Pancreas (tissue), 10 donors: ENCODE results near the gene SSBP3. TPM values are rescaled to one million over a fixed set of nuclear protein-coding genes. Genes with fewer than 3 reads are reported as not detected.

Experiments
- ATAC-seq, 4 donors: fragments of 200-7000 bp; cut with Tn5 transposase; one replicate each; pipeline versions ENCODE4 v1.8.0 to v1.9.1; 2020; ENCODE audit warnings: mild to moderate bottlenecking in 4 of 4, moderate library complexity in 4 of 4
- DNase-seq, 6 donors: peaks; one replicate each; pipeline ENCODE4 v3.0.0-alpha.2; 2020
- FAIRE-seq: peaks from 2 replicates; lab custom pipeline; 2012; peaks lifted over from hg19 to GRCh38; lab: Jason Lieb, UNC
- H3K27ac ChIP-seq, 4 donors: fragments of 200-600 bp; sonication (generic); 1 replicate in 3 of 4; 2 replicates in 1 of 4; pipeline versions ENCODE4 v1.5.0 to v1.8.0; 2020
- H3K27me3 ChIP-seq, 4 donors: fragments of 200-600 bp; one replicate each; pipeline ENCODE4 v1.8.0; 2021
- H3K36me3 ChIP-seq, 3 donors: fragments of 200-600 bp; sonication (generic) in 1 of 3; one replicate each; pipeline versions ENCODE4 v1.5.0 to v1.8.0; 2020 to 2021
- H3K4me1 ChIP-seq, 3 donors: fragments of 200-600 bp; one replicate each; pipeline ENCODE4 v1.8.0; 2021
- H3K4me3 ChIP-seq, 4 donors: fragments of 200-600 bp; sonication (generic) in 2 of 4; one replicate each; pipeline versions ENCODE4 v1.5.0 to v1.8.0; 2020 to 2021
- H3K9me3 ChIP-seq, 4 donors: fragments of 200-600 bp; one replicate each; pipeline ENCODE4 v1.8.0; 2021
- WGBS, 2 donors: extraction: QIAGEN DNeasy Blood & Tissue Kit; methylation state at CpG; one replicate each; pipeline ENCODE4 v1.1.7; 2013; 5-methylcytosine and 5-hydroxymethylcytosine counted together
- intact Hi-C, 3 donors: fragments of 100-400 bp; cut with DNase I; formaldehyde crosslinking; loops; one replicate each; pipeline versions ENCODE4 v1.11.1 to v1.14.2; 2022
- polyA plus RNA-seq, 2 donors: library from polyadenylated mRNA; stranded (reverse); fragments of 200-250 nt; gene quantifications; one replicate each; pipeline ENCODE4 v1.2.3, GENCODE V29; 2013
- total RNA-seq, 6 donors: library from RNA; stranded (reverse); fragmentation: NEBNext Ultra II Directional in 4 of 6; extraction: Animal tissue kit (Norgen Biotek cat#: 25700) in 4 of 6; gene quantifications; one replicate each; pipeline versions ENCODE4 v1.2.1 to v1.2.4, GENCODE V29; 2021 to 2023
- TF ChIP-seq, protein P1 (sequence below), 4 donors: fragments of 200-600 bp; sonication (generic) in 3 of 4; IDR thresholded peaks; one replicate each; pipeline versions ENCODE4 v1.5.0 to v1.8.0; 2021; ENCODE audit warnings: antibody characterized with exemption in 4 of 4
- donor health status: healthy with polysubstance abuse.
- donor health status: DM: no; HTN: no; CAD: no; lungs with moderate emphysema.
- donor health status: DM: no; HTN: no; CAD: no.
- donor health status: control.
- donor health status: control.
- donor health status: Bipolar disorder and iron deficiency.
- donor health status: DM: yes; HTN: yes; CAD: no.
- donor health status: DM: no; HTN: no; CAD: no.
- donor health status: DM: no; HTN: no; CAD: no.
- donor health status: DM: yes; HTN: yes; CAD: no.

SSBP3 gene
- total and polyA plus RNA-seq, 8 donors: 16.4 to 31.0 (median 22.9) TPM

DNA sequence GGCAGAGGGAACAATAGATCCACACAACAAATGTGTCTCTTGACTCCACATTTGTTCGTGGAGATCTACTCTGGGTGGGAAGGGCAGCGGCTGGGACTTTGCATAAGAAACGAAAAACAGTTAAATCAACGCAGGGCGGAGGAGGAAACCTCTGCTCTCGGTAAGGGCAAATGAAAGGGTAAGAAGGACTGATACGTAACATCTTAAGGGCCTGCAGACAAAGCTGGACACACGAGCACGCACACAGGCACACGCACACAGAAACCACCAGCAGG, 148.9 kb downstream of the SSBP3 start:
- DNase-seq (no peak), FAIRE-seq (no peak), ATAC-seq (no peak)
- TF ChIP-seq, protein P1, sequence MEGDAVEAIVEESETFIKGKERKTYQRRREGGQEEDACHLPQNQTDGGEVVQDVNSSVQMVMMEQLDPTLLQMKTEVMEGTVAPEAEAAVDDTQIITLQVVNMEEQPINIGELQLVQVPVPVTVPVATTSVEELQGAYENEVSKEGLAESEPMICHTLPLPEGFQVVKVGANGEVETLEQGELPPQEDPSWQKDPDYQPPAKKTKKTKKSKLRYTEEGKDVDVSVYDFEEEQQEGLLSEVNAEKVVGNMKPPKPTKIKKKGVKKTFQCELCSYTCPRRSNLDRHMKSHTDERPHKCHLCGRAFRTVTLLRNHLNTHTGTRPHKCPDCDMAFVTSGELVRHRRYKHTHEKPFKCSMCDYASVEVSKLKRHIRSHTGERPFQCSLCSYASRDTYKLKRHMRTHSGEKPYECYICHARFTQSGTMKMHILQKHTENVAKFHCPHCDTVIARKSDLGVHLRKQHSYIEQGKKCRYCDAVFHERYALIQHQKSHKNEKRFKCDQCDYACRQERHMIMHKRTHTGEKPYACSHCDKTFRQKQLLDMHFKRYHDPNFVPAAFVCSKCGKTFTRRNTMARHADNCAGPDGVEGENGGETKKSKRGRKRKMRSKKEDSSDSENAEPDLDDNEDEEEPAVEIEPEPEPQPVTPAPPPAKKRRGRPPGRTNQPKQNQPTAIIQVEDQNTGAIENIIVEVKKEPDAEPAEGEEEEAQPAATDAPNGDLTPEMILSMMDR (IDR thresholded peaks at IDR 0.05): no peak
- 83 to 86% methylated on average over 10 of the region's 10 CpGs for WGBS, 2 donors
- Histone ChIP-seq H3K27me3 (no peaks in the 10 kb centered on the region), H3K27ac (no peak overlapping the region), H3K4me3 (no peak overlapping the region), H3K36me3 (no peaks in the 10 kb centered on the region), H3K4me1 (no peaks in the 10 kb centered on the region), H3K9me3 (no peaks in the 10 kb centered on the region)
- intact Hi-C loops: no loop called here

DNA sequence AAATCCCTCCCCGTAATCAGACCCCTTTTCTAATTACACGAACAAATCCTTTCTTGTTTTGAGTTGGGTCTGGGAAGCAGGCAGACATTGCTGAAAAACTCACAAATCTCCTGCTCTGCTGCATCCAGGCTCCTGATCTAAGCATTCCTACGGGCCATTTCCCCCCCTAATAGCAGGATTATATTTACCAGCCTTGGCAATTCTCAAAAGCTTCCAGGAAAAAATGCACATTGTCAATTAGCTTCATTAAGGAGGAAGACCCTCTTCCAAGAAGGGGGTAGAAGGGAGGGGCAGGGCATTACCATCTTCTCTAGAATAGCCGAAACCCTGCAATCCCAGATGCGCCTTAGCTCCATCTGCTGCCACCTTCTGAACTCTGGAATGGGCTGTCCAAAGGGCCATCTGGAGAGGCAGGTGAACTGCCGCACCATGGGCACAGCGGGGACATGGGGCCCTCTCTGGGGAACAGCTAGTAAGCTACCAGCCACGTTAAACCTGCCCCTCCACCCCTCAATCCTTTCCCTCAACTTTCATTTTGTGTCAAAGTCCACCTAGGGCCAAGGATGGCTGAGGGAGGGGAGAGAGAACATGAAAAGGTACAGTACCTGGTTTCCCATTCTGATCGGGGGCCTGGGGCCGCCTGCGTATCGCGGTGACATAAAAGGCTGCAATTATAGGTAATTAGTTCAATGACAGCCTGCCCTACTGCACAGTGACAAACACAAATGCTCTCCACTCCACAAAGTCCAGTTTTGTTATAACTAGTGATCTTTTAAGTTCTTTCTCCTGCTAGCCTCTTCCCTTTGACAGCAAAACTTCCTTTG, 149.5 kb downstream of the SSBP3 start:
- TF ChIP-seq, protein P1 (IDR thresholded peaks at IDR 0.05): no peak
- Histone ChIP-seq H3K9me3 (no peaks in the 10 kb centered on the region), H3K4me1 (no peaks in the 10 kb centered on the region), H3K27me3 (no peaks in the 10 kb centered on the region), H3K4me3 (no peak overlapping the region), H3K36me3 (no peaks in the 10 kb centered on the region), H3K27ac (no peak overlapping the region)
- ATAC-seq (peak in 1 of 4 donors; percentile 23), DNase-seq (no peak), FAIRE-seq (no peak)
- intact Hi-C loops: no loop called here
- 90% methylated on average over 13 of the region's 13 CpGs for WGBS, 2 donors

DNA sequence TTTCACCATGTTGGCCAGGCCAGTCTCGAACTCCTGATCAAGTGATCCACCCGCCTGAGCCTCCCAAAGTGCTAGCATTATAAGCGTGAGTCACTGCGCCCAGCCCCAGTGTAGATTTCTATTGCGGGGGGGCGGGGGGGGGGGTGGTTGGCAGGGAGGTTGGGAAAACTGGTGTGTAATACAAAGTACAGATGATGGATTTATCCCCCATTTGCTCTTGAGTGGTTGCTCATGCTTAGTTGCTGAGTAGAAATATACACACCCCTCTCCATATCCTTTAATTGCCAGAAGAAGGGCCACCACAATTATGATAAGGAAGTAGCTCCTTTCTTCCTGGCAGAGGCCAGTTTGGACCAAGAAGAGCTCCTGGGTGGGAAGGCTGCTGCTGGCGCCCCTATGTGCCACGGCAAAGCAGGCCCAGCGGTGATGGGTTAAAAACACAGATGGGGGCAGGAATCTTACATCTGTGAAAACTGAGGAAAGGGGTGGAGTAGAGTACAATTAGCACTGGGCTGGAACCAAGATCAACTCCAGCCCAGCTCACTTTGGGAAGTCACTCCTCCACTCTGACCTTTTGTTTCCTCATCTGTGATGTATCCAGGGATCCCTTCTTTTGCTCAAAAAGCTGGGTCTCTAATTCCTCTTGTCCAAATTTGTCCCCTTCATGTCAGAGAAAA, 151.0 kb downstream of the SSBP3 start:
- Histone ChIP-seq H3K36me3 (no peaks in the 10 kb centered on the region), H3K9me3 (no peaks in the 10 kb centered on the region), H3K27me3 (no peaks in the 10 kb centered on the region), H3K4me3 (no peak overlapping the region), H3K27ac (no peak overlapping the region), H3K4me1 (no peaks in the 10 kb centered on the region)
- WGBS, 2 donors: 95 to 96% methylated on average over 9 of the region's 9 CpGs
- intact Hi-C loops: no loop called here
- FAIRE-seq (no peak), DNase-seq (no peak), ATAC-seq (no peak)
- TF ChIP-seq, protein P1 (IDR thresholded peaks at IDR 0.05): no peak

DNA sequence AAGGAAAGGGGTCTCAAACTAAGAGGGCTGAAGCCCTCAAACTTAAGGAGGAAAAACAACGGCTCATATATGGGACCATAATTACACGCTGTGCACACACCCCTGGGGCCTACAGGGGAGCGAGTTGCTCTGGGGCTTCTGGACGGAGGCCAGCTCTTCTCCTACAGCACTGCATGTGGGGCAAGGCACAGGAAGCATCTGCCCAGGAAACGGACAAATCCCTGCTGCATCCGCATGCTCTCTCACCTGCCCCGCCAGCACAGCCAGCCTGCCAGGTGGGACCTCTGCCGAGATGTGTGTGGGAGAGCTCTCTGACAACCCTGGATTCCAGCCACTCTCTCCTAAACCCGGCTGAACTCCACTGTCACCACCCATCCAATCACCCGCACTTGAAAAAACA, 152.1 kb downstream of the SSBP3 start:
- intact Hi-C loops: no loop called here
- Histone ChIP-seq H3K4me1 (no peaks in the 10 kb centered on the region), H3K36me3 (no peaks in the 10 kb centered on the region), H3K27ac (no peak overlapping the region), H3K27me3 (no peaks in the 10 kb centered on the region), H3K4me3 (no peak overlapping the region), H3K9me3 (no peaks in the 10 kb centered on the region)
- 81 to 82% methylated on average over 9 to 10 of the region's 10 CpGs for WGBS, 2 donors
- ATAC-seq: no peak
- FAIRE-seq: no peak
- no peak for DNase-seq
- TF ChIP-seq, protein P1 (IDR thresholded peaks at IDR 0.05): no peak

DNA sequence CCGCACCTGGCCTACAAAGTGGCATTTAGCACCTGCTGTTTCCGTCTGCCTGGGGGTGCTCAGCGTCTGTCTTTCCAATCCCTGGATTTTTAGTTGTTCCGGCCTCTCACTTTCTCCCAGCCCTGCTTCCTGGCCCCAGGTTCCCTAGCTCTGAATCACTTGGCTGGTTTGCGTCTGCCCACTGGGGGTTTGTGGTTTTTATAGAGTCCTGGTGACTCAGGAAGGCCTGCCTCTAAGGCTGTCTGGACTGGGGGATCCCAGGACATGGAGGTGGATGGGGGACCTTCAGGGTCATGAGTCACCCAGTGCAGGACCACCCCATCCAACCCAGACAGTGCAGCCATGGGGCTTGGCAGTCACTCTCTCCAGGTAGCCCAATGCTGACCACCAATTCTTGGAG, 152.7 kb downstream of the SSBP3 start:
- TF ChIP-seq, protein P1 (IDR thresholded peaks at IDR 0.05): no peak
- H3K27me3 ChIP-seq: no peaks in the 10 kb centered on the region
- DNase-seq (no peak), FAIRE-seq (no peak), ATAC-seq (peak in 2 of 4 donors; percentile 11 to 15)
- 88 to 92% methylated on average over 5 of the region's 5 CpGs for WGBS, 2 donors
- no peak overlapping the region for H3K4me3 ChIP-seq
- intact Hi-C loops: no loop called here
- H3K27ac ChIP-seq: no peak overlapping the region
- no peaks in the 10 kb centered on the region for H3K4me1 ChIP-seq
- H3K36me3 ChIP-seq: peaks cover 0 to 4% (median 0%) of the 10 kb centered on the region in 3 donors
- H3K9me3 ChIP-seq: no peaks in the 10 kb centered on the region
